Endothelial cell of umbilical vein (primary cell): ENCODE data around the gene NKRF.

Experiments used
- CTCF ChIP-seq, 2 donors: IDR thresholded peaks; 1 replicate in 1 of 2; 2 replicates in 1 of 2; pipeline ENCODE4 v1.5.1; 2011; ENCODE audit warnings: low read length in 2 of 2, mild to moderate bottlenecking in 2 of 2, moderate library complexity in 2 of 2, control low read depth in 1 of 2, inconsistent platforms in 1 of 2, low read depth in 1 of 2; ENCODE audit not compliant: insufficient read depth in 1 of 2; ENCODE audit errors: extremely low read depth in 1 of 2
- EZH2 ChIP-seq: IDR thresholded peaks from 2 replicates; pipeline ENCODE4 v1.6.1; 2012; ENCODE audit warnings: borderline replicate concordance, low read depth, mild to moderate bottlenecking, moderate library complexity, low read length, inconsistent platforms; ENCODE audit not compliant: severe bottlenecking
- FOS ChIP-seq: IDR thresholded peaks from 2 replicates; pipeline ENCODE4 v1.6.1; 2011; ENCODE audit warnings: mild to moderate bottlenecking, low read length, moderate library complexity, borderline replicate concordance; ENCODE audit not compliant: insufficient read depth
- POLR2A ChIP-seq: IDR thresholded peaks from 2 replicates; pipeline ENCODE4 v1.6.1; 2012; ENCODE audit warnings: low read depth, mild to moderate bottlenecking, control low read depth, low read length
- POLR2AphosphoS5 ChIP-seq: IDR thresholded peaks from 2 replicates; pipeline ENCODE4 v1.6.1; 2012; ENCODE audit warnings: low read depth, mild to moderate bottlenecking, control low read depth, low read length, moderate library complexity; ENCODE audit not compliant: insufficient read depth

GRCh38 chrX:119624951-119625668 is 18.9 kb upstream of the NKRF start:
- no peak for TF ChIP-seq EZH2
- no peak for TF ChIP-seq CTCF (IDR thresholded peaks at IDR 0.05; ENCODE audit: extremely low read depth in 1 of 2, insufficient read depth in 1 of 2, low read depth in 1 of 2, low read length in 2 of 2)
- no peak for TF ChIP-seq POLR2AphosphoS5
- no peak for TF ChIP-seq POLR2A
- no peak for TF ChIP-seq FOS
